K562 (cell line): ENCODE data around the gene HEG1. TPM values are rescaled to one million over a fixed set of nuclear protein-coding genes. Genes with fewer than 3 reads are reported as not detected.

Source experiments
- HDAC3 ChIP-seq: fragments of 450-650 bp; IDR thresholded peaks from 2 replicates; pipeline ENCODE4 v1.6.1; 2018; ENCODE audit warnings: borderline replicate concordance, mild to moderate bottlenecking, moderate library complexity; ENCODE audit not compliant: partially characterized antibody
- MIER1 ChIP-seq: fragments of 450-650 bp; IDR thresholded peaks from 2 replicates; pipeline ENCODE4 v1.6.1; 2016; ENCODE audit warnings: antibody characterized with exemption, mild to moderate bottlenecking, low read depth
- PRMT5 ChIP-seq: sonication (generic); formaldehyde crosslinking; IDR thresholded peaks from 2 replicates; pipeline ENCODE4 v1.5.0; 2020; ENCODE audit warnings: missing genetic modification reagents
- SIX5 ChIP-seq, 2 experiments: IDR thresholded peaks; 2 replicates each; pipeline ENCODE4 v1.6.1; 2011; ENCODE audit warnings: low read length in 2 of 2, borderline replicate concordance in 1 of 2, low read depth in 1 of 2, mild to moderate bottlenecking in 1 of 2, moderate library complexity in 1 of 2; ENCODE audit not compliant: insufficient read depth in 1 of 2
- THAP12 ChIP-seq: fragments of 250-450 bp; sonication (Bioruptor Pico); IDR thresholded peaks from 2 replicates; pipeline ENCODE4 v1.9.0; 2021; ENCODE audit warnings: mild to moderate bottlenecking, inconsistent platforms
- ZNF318 ChIP-seq, 2 experiments: fragments of 450-650 bp; IDR thresholded peaks; 2 replicates each; pipeline ENCODE4 v1.6.1; 2016; ENCODE audit warnings: mild to moderate bottlenecking in 2 of 2, borderline replicate concordance in 1 of 2, low read depth in 1 of 2, moderate library complexity in 1 of 2
- polyA plus RNA-seq, 8 experiments: library from polyadenylated mRNA; depleted of rRNA in 4 of 8; stranded (reverse) in 5 of 8; unstranded in 3 of 8; fragments of >200 nt; fragmentation: Nextera tagmentation in 2 of 8; fragmentation: Illumina TruSeq in 1 of 8; extraction: Ambion mirVana in 2 of 8; extraction: Trizol in 1 of 8; gene quantifications; 2 replicates each; pipeline versions ENCODE4 v1.2.1 to v1.2.3, GENCODE V29; 2011 to 2014; ENCODE audit warnings: inconsistent platforms in 1 of 8, missing spikeins in 1 of 8
- total RNA-seq, 7 experiments: library from RNA; depleted of rRNA in 6 of 7; stranded (reverse); fragments of >200 nt in 6 of 7; fragmentation: Illumina TruSeq in 2 of 7; extraction: Trizol in 2 of 7; gene quantifications; 2 replicates each; pipeline versions ENCODE4 v1.2.1 to v1.2.3, GENCODE V29; 2011 to 2021; ENCODE audit warnings: low replicate concordance in 1 of 7

The HEG1 gene
- total and polyA plus RNA-seq, 9 of the 15 experiments (the other 6 are each of a cell fraction or from before 2014, with no cell fraction given) = 0.24 TPM; not detected in 8

- TF ChIP-seq ZNF318 (IDR thresholded peaks at IDR 0.05; ENCODE audit: borderline replicate concordance in 1 of 2, low read depth in 1 of 2) (no peak), SIX5 (IDR thresholded peaks at IDR 0.05; ENCODE audit: borderline replicate concordance in 1 of 2, insufficient read depth in 1 of 2, low read depth in 1 of 2, low read length in 2 of 2) (no peak), HDAC3 (no peak), MIER1 (no peak), PRMT5 (CRISPR knock-in tag) (no peak), THAP12 (no peak)
Measured at GRCh38 chr3:124935264-124935663, 120.5 kb downstream of the HEG1 start (continued).
